AG10803 (cell line): ENCODE measurements around the gene VEPH1.

Experiments used
- DNase-seq: peaks from one replicate; pipeline ENCODE4 v3.0.0; 2010; ENCODE audit warnings: low read depth
- H3K4me3 ChIP-seq: 2 replicates; pipeline ENCODE4 v1.5.1; 2011; ENCODE audit warnings: mild to moderate bottlenecking, low read length, control low read depth
- TF ChIP-seq, protein P1 (sequence below): conservative IDR thresholded peaks from 2 replicates; pipeline ENCODE4 v1.5.1; 2011; ENCODE audit warnings: mild to moderate bottlenecking, low read length, control low read depth, inconsistent platforms

The VEPH1 gene

DNA sequence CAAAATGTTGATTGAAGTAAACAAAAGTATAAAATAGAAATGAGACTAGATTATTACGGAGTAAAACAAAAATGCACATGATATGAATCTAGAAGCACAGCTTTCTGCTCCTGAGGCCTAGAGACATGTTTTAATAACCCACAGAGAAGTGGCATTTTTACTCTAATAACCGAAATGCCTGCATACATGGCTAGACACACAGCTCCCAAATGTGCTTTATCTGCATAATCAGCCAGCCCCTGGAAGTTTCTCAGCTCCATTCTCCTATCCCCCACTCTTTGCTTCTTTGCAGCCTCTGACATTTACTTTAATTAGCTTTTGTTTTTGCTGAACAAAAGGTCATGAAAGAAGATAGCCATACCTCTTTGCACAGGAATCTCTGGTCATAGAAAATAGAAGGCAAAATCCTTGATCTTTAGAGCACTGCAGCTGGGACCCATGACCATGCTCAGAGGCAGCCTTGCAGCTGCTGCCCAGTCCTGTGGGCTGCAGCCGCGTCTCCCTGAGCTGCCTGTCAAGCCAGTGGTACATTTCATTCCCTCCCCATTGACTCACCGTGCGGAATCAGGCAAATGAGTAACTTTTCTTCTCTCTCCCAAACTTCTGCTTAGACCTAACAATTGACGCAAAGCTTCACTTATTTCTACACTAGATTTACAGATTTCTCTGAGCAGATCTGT, at the start of gene VEPH1:
Gene VEPH1, minus strand, starts transcription at position 501 of the 680 bp plus-strand sequence. CDS start 8,067 bp downstream, outside the sequence.
- no peak for DNase-seq
- TF ChIP-seq, protein P1, sequence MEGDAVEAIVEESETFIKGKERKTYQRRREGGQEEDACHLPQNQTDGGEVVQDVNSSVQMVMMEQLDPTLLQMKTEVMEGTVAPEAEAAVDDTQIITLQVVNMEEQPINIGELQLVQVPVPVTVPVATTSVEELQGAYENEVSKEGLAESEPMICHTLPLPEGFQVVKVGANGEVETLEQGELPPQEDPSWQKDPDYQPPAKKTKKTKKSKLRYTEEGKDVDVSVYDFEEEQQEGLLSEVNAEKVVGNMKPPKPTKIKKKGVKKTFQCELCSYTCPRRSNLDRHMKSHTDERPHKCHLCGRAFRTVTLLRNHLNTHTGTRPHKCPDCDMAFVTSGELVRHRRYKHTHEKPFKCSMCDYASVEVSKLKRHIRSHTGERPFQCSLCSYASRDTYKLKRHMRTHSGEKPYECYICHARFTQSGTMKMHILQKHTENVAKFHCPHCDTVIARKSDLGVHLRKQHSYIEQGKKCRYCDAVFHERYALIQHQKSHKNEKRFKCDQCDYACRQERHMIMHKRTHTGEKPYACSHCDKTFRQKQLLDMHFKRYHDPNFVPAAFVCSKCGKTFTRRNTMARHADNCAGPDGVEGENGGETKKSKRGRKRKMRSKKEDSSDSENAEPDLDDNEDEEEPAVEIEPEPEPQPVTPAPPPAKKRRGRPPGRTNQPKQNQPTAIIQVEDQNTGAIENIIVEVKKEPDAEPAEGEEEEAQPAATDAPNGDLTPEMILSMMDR: no peak
- H3K4me3 ChIP-seq: no peak within 1 kb of the TSS

DNA sequence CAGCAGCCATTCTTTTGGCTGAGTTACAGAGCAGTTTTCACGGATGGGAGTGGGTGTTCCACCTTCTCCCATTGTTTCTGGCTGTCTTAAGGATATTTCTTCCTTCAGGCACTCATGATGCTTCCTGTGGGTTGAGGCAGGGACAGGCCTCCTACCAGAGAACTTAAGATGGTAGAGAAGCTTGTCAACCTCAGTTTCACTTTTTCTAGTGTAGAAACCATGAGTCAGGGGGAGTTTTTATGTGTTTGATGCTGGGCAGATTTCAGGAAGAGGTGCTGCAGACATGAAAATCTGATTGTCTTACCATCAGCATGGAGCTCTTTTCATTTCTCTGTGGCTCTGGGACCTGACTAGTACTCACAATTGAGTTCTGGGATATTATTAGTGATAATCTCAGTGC, 48.7 kb upstream of the VEPH1 start:
- TF ChIP-seq, protein P1: no peak
- DNase-seq: no peak
- no peak overlapping the region for H3K4me3 ChIP-seq

DNA sequence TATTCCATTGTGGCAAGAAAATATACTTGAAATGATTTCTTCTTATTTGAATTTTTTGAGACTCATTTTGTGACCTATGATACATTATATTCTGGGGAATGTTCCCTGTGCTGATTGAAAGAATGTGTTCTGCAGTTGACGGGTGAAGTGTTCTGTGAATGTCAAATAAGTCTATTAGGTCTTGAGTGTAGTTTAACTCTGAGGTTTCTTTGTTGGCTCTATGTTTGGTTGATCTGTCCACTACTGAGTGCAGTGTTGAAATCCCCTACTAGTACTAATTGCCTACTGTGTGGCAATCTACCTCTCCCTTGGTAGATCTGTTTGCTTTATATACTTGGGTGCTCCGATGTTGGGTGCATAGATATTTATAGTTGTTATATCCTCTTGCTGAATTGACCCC, 46.3 kb upstream of the VEPH1 start:
- no peak for DNase-seq
- H3K4me3 ChIP-seq: no peak overlapping the region
- TF ChIP-seq, protein P1: no peak

DNA sequence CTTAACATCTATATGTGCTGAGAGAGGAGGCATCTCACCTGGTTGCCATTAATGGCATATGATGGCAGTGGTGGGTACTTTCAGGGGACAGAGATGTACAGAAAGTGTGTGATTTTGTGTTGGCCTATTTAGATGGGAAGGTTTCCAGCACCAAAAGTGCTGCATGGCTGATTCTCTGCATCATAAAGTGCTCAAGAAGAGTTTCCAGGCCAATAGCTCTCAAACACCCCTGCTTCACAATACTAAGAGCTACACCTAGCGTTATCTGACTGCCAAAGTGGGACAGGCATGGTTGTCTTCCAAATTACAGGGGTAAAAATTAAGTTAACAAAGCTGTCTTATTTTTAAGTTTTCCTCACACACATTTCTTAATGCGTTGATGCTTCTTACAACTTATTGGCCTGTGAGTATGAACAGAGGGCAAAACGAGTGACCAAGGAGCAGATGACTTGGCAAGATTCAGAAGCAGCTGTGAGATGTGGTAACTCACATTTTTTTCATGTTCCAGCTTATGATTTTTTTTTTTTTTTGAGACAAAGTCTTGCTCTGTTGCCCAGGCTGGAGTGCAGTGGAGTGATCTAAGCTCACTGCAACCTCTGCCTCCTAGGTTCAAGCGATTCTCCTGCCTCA, 41.4 kb upstream of the VEPH1 start:
- DNase-seq: peak; percentile 94
- TF ChIP-seq, protein P1: no peak
- no peak overlapping the region; the same call in 1 of the 2 replicates for H3K4me3 ChIP-seq

DNA sequence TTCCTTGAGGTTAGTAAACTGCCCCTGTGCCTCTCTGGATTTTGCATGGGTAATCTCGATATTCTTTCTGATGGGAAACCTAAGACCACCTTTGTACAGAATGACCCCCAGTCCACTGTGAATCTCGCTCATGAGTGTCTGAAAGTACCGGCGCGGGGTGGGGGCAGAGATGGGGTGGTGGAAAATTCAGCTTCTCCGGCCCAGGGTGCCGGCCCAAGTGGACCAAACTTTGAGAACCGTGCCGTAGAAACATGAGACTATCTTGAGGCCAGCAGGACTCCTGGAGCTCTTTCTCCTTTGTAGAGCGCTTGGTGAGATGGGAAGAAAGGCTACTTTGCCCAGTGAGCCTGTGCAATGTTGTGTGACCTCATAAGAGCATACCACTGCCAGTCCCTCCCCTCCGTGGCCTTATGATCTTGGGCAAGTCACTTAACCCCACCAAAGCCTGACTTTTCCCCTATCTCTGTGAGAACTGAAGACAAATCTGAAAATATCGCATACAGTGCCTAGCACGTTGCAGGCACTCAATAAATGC, 40.4 kb upstream of the VEPH1 start:
- TF ChIP-seq, protein P1: no peak

DNA sequence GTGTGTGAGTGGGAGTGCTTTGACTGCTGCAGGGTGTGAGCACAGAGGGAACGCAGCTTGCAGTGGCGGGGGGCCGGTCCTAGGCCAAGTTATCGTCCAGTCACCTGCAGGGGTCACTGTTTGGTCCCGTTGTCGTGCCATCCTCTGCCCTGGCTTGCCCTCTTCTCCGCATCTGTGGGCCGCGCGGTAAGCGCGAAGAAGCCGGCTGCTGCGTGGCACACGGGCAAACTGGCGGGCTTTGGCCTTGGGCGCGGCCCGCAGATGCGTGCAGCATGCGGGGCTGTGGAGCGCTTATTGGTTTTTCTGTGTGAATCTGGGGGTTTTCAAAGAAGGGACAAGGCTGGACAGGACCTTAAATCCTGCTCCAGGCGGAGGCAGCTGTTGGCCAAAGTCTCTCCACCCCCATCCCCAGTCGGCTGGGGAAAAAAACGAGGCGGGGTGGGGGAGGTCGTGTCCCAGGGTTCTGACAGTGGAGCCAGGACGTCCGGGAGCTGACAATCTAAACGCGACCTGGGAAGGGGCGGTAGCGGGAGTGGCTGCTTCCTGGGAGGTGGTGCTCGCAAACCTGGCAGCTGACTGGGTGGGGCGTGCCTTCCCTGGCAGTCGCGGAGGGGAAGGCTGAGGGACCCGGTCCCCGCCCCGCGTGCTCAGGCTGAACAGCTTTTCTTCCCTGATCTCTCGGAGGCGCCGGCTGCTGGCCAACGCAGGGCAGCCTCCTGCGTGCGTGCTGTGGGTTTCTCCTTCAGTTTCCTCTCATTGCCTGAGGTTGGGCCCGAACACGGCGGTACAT, 39.7 kb upstream of the VEPH1 start:
- TF ChIP-seq, protein P1: peak; percentile 35
- peak; percentile 81 for DNase-seq
- H3K4me3 ChIP-seq: peak overlapping the region; percentile 66

More for the DNA sequence above, 40.4 kb upstream of the VEPH1 start:
- H3K4me3 ChIP-seq: peak overlapping the region; percentile 66
- DNase-seq: peak; percentile 40
